ENCODE measurements around the gene KCNB1.
A peak's percentile ranks its signal among the peaks of the same experiment; 100 is the strongest.
"Not testable (repeated sequence)": the region's sequence is repeated elsewhere in the genome, so short reads cannot be mapped to it uniquely, and the experiment has no call there.

KCNB1 gene

GRCh38 chr20:49432550-49432949 is 49.9 kb downstream of the KCNB1 start:
- no peak for DNase-seq

GRCh38 chr20:49431329-49431728 is 51.1 kb downstream of the KCNB1 start:
- peak in 2 of 4 experiments; percentile 10 to 12 for DNase-seq

- DNase-seq, result no peak
These were observed 52.1 kb downstream of the KCNB1 start for GRCh38 chr20:49430320-49430719.

GRCh38 chr20:49427751-49428518 is 54.5 kb downstream of the KCNB1 start:
- no peak for DNase-seq

- DNase-seq, result no peak
These were observed 55.6 kb downstream of the KCNB1 start for GRCh38 chr20:49426873-49427272.

- no peak for DNase-seq
These were observed 56.1 kb downstream of the KCNB1 start for GRCh38 chr20:49426395-49426794.

- DNase-seq, result no peak
These were observed 57.9 kb downstream of the KCNB1 start for GRCh38 chr20:49424536-49424935.

GRCh38 chr20:49422161-49422560 is 60.3 kb downstream of the KCNB1 start:
- no peak for DNase-seq

GRCh38 chr20:49420811-49421295 is 61.6 kb downstream of the KCNB1 start:
- no peak for DNase-seq

- no peak for DNase-seq
These were observed 62.2 kb downstream of the KCNB1 start for GRCh38 chr20:49420292-49420691.

- DNase-seq, result no peak
These were observed 62.7 kb downstream of the KCNB1 start for GRCh38 chr20:49419785-49420184.

GRCh38 chr20:49418809-49419208 is 63.7 kb downstream of the KCNB1 start:
- DNase-seq, result no peak

GRCh38 chr20:49417843-49418555 is 64.5 kb downstream of the KCNB1 start:
- DNase-seq, result no peak

- DNase-seq, result no peak
These were observed 66.8 kb downstream of the KCNB1 start for GRCh38 chr20:49415668-49416044.

- peak in 1 of 4 experiments; percentile 25 for DNase-seq
These were observed 67.3 kb downstream of the KCNB1 start for GRCh38 chr20:49415005-49415667.

GRCh38 chr20:49413677-49414076 is 68.8 kb downstream of the KCNB1 start:
- DNase-seq, result no peak

- DNase-seq, result no peak
These were observed 69.5 kb downstream of the KCNB1 start for GRCh38 chr20:49412953-49413352.

- DNase-seq, result no peak
These were observed 70.2 kb downstream of the KCNB1 start for GRCh38 chr20:49412254-49412653.

GRCh38 chr20:49411221-49411925 is 71.1 kb downstream of the KCNB1 start:
- no peak for DNase-seq

- DNase-seq, result not testable (repeated sequence)
These were observed 72.4 kb downstream of the KCNB1 start for GRCh38 chr20:49409975-49410621.

- DNase-seq, result no peak
These were observed 73.0 kb downstream of the KCNB1 start for GRCh38 chr20:49409302-49409974.

Data from suppressor macrophage (primary cell).